Measurements from ENCODE around the gene MAP4K2. TPM values are rescaled to one million over a fixed set of nuclear protein-coding genes. Genes with fewer than 3 reads are reported as not detected.

The MAP4K2 gene
- total RNA-seq, 1 experiment from 2014 or later, result 24.7 TPM

- DNase-seq, result no peak
- Mint-ChIP-seq H3K27me3 (ENCODE audit: low read depth) (no peaks in the 10 kb centered on the region; the same call in 1 of the 2 replicates), H3K4me3 (no peak overlapping the region), H3K36me3 (ENCODE audit: insufficient read depth in 1 of 3, low read depth in 3 of 3) (no peaks in the 10 kb centered on the region), H3K4me1 (peaks cover 0 to under 1% of the 10 kb centered on the region in 2 experiments; a peak in 1 of 4 replicates), H3K9me3 (no peaks in the 10 kb centered on the region; a peak in 1 of 5 replicates), H3K27ac (0 out of 7 replicates have a peak overlapping the region, but pooled peaks of 1 of the 3 experiments have one; percentile 44)
- H2BK12ac ChIP-seq (ENCODE audit: insufficient read length, low read depth, low read length), result no peak overlapping the region
- H2BK15ac ChIP-seq (ENCODE audit: low read depth, low read length), result no peak overlapping the region
- H3T11ph ChIP-seq (ENCODE audit: low read length), result no peak overlapping the region
- H3K14ac ChIP-seq (ENCODE audit: insufficient read depth, low read length), result no peak overlapping the region
- H3K9me3 ChIP-seq (ENCODE audit: control insufficient read depth, low read depth, low read length), result no peaks in the 10 kb centered on the region
- no peak overlapping the region for H3K18ac ChIP-seq (ENCODE audit: insufficient read length, low read depth, low read length)
- H3K23me2 ChIP-seq (ENCODE audit: insufficient read length, low read depth, low read length, poor library complexity, severe bottlenecking), result peaks cover 11% of the 10 kb centered on the region
- H3K9ac ChIP-seq (ENCODE audit: extremely low read depth, insufficient read length, low read length), result no peak overlapping the region
- no peaks in the 10 kb centered on the region for H3K4me1 ChIP-seq (ENCODE audit: insufficient read depth, low read length)
- no peak overlapping the region for H3K23ac ChIP-seq (ENCODE audit: insufficient read length, low read depth, low read length)
- no peaks in the 10 kb centered on the region for H4K20me1 ChIP-seq (ENCODE audit: control insufficient read depth, insufficient read depth, insufficient read length)
- no peak overlapping the region for H2BK5ac ChIP-seq (ENCODE audit: insufficient read length, low read length)
- TF ChIP-seq, protein P1, sequence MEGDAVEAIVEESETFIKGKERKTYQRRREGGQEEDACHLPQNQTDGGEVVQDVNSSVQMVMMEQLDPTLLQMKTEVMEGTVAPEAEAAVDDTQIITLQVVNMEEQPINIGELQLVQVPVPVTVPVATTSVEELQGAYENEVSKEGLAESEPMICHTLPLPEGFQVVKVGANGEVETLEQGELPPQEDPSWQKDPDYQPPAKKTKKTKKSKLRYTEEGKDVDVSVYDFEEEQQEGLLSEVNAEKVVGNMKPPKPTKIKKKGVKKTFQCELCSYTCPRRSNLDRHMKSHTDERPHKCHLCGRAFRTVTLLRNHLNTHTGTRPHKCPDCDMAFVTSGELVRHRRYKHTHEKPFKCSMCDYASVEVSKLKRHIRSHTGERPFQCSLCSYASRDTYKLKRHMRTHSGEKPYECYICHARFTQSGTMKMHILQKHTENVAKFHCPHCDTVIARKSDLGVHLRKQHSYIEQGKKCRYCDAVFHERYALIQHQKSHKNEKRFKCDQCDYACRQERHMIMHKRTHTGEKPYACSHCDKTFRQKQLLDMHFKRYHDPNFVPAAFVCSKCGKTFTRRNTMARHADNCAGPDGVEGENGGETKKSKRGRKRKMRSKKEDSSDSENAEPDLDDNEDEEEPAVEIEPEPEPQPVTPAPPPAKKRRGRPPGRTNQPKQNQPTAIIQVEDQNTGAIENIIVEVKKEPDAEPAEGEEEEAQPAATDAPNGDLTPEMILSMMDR (conservative IDR thresholded peaks at IDR 0.05), result no peak
- no peak overlapping the region for H2BK20ac ChIP-seq (ENCODE audit: low read depth, low read length, poor library complexity, severe bottlenecking)
- H3K56ac ChIP-seq (ENCODE audit: insufficient read length, low read depth, low read length), result no peak overlapping the region
- no peak overlapping the region for H3K4me2 ChIP-seq (ENCODE audit: insufficient read depth, insufficient read length, low read length)
- H2BK120ac ChIP-seq (ENCODE audit: low read depth, low read length, poor library complexity, severe bottlenecking), result no peak overlapping the region
- no peak overlapping the region for H4K8ac ChIP-seq (replicated peaks; ENCODE audit: insufficient read length, low read depth, low read length)
- no peak overlapping the region for H2AK5ac ChIP-seq (ENCODE audit: insufficient read length, low read length)
- H3K27ac ChIP-seq (ENCODE audit: insufficient read length, low read depth, low read length), result no peak overlapping the region
- H3K27me3 ChIP-seq (ENCODE audit: insufficient read depth, low read length), result no peaks in the 10 kb centered on the region
- no peaks in the 10 kb centered on the region for H3K79me2 ChIP-seq (ENCODE audit: insufficient read depth, low read length)
- WGBS (ENCODE audit: extremely low coverage, insufficient read length, low lambda C conversion rate), result no CpG with 5 or more reads among the region's 7 CpGs
- H4K5ac ChIP-seq (ENCODE audit: insufficient read length, low read depth, low read length), result no peak overlapping the region
- no peak overlapping the region for H3K4ac ChIP-seq (ENCODE audit: low read depth, low read length)
- H2AFZ ChIP-seq (ENCODE audit: low read length), result no peak overlapping the region
- H4K91ac ChIP-seq (ENCODE audit: insufficient read length, low read depth, low read length), result no peak overlapping the region
- no peaks in the 10 kb centered on the region for H3K79me1 ChIP-seq (ENCODE audit: insufficient read depth, low read depth, low read length, poor library complexity, severe bottlenecking)
These were observed 11.7 kb upstream of the MAP4K2 start for GRCh38 chr11:64814712-64815187.

All from H9 (cell line).